ENCODE data around the gene IGFL2. TPM values are rescaled to one million over a fixed set of nuclear protein-coding genes. Genes with fewer than 3 reads are reported as not detected.

The IGFL2 gene
- total RNA-seq, 2 experiments from 2014 or later, result not detected

DNA sequence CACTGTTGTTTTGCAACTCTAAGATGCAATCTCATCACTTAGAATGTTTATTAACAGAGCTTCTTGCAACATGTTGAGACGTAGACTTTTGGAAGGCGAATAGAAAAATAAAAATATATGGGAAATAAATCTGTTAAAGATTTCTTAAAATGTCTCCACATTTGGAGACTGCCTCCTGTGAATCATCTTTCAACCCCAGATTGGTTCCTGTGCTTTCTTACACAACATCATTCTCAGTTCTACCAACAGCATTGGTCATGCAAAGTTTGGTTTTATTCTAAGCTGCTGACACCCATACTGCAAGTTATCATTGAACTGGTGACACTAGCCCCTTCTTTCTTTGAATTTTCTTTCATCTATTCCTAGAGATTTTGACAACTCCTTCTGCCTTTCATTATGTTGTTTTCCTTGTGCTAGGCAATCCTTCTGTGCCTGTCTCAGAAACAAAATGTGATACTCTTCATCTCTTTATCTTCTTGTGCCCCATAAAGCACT lies 21.9 kb upstream of the IGFL2 start:
- ATAC-seq, result no peak

GRCh38 chr19:46131485-46132143 lies 16.4 kb upstream of the IGFL2 start:
- peaks cover 5% of the 10 kb centered on the region for H3K4me1 Mint-ChIP-seq
- peaks cover 61% of the 10 kb centered on the region for H3K27me3 Mint-ChIP-seq
- H3K9me3 Mint-ChIP-seq (ENCODE audit: low read depth), result no peaks in the 10 kb centered on the region
- ATAC-seq (no peak), DNase-seq (no peak)
- H3K27ac Mint-ChIP-seq, result no peak overlapping the region
- H3K4me3 Mint-ChIP-seq, result no peak overlapping the region
- peaks cover 3% of the 10 kb centered on the region for H3K36me3 Mint-ChIP-seq
- CTCF ChIA-PET, result no interaction called here

More for the DNA sequence above, 21.9 kb upstream of the IGFL2 start:
- no peak overlapping the region for H3K27ac Mint-ChIP-seq
- no peaks in the 10 kb centered on the region for H3K36me3 Mint-ChIP-seq
- H3K4me3 Mint-ChIP-seq, result no peak overlapping the region
- H3K27me3 Mint-ChIP-seq, result peaks cover 72% of the 10 kb centered on the region
- DNase-seq, result no peak
- H3K9me3 Mint-ChIP-seq (ENCODE audit: low read depth), result no peaks in the 10 kb centered on the region
- CTCF ChIA-PET, result interaction anchor here (1.3 to 1.4 kb wide), 2 partner anchors 18 to 48 kb away, joined by 3 read pairs; no protein-coding TSS in a partner anchor
- H3K4me1 Mint-ChIP-seq, result no peaks in the 10 kb centered on the region

GRCh38 chr19:46132508-46133100 lies 15.4 kb upstream of the IGFL2 start:
- ATAC-seq, result no peak
- CTCF ChIA-PET, result no interaction called here

DNA sequence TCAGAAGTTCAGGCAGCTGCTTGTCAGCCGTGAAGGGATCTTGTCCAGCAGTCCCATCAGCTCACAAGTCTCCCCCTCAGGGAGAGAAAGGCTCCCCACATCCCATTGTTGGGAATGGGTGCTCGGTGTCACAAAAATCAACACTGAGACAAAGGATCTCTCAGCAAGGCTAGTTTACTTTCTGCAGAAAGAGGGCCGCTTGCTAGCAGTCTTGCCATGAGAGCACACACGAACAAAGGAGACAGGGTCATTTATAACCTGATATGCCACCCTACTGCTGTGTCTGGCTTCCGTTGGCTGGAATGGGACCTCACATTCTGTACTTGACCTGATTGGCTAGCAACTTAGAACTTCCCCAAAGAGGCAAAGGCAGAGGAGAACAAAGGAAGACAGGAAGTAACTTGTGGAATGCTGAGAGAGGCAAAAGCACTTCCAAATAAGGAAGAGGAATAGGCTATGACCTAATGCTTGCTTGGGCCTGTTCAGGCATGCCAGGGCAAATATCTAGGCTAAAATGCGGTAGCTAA lies 14.9 kb upstream of the IGFL2 start:
- DNase-seq (no peak), ATAC-seq (no peak)
- H3K36me3 Mint-ChIP-seq, result peaks cover 3% of the 10 kb centered on the region
- H3K27me3 Mint-ChIP-seq, result peaks cover 60% of the 10 kb centered on the region
- H3K9me3 Mint-ChIP-seq (ENCODE audit: low read depth), result no peaks in the 10 kb centered on the region
- H3K4me3 Mint-ChIP-seq, result no peak overlapping the region
- peaks cover 5% of the 10 kb centered on the region for H3K4me1 Mint-ChIP-seq
- no peak overlapping the region for H3K27ac Mint-ChIP-seq
- CTCF ChIA-PET, result no interaction called here

More at GRCh38 chr19:46132508-46133100, 15.4 kb upstream of the IGFL2 start:
- no peaks in the 10 kb centered on the region for H3K9me3 Mint-ChIP-seq (ENCODE audit: low read depth)
- peaks cover 59% of the 10 kb centered on the region for H3K27me3 Mint-ChIP-seq
- no peak for DNase-seq
- H3K27ac Mint-ChIP-seq, result no peak overlapping the region
- H3K36me3 Mint-ChIP-seq, result peaks cover 3% of the 10 kb centered on the region
- H3K4me3 Mint-ChIP-seq, result no peak overlapping the region
- peaks cover 5% of the 10 kb centered on the region for H3K4me1 Mint-ChIP-seq

- Mint-ChIP-seq H3K4me1 (peaks cover 5% of the 10 kb centered on the region), H3K27me3 (peaks cover 58% of the 10 kb centered on the region), H3K36me3 (peaks cover 3% of the 10 kb centered on the region), H3K4me3 (no peak overlapping the region), H3K27ac (no peak overlapping the region), H3K9me3 (ENCODE audit: low read depth) (no peaks in the 10 kb centered on the region)
- DNase-seq, result no peak
- ATAC-seq, result no peak
- CTCF ChIA-PET, result no interaction called here
Observed at GRCh38 chr19:46133777-46134241, 14.2 kb upstream of the IGFL2 start.

- peaks cover 3% of the 10 kb centered on the region for H3K36me3 Mint-ChIP-seq
- H3K27ac Mint-ChIP-seq, result no peak overlapping the region
- peaks cover 55% of the 10 kb centered on the region for H3K27me3 Mint-ChIP-seq
- no peaks in the 10 kb centered on the region for H3K9me3 Mint-ChIP-seq (ENCODE audit: low read depth)
- DNase-seq, result no peak
- ATAC-seq, result no peak
- no peak overlapping the region for H3K4me3 Mint-ChIP-seq
- H3K4me1 Mint-ChIP-seq, result peaks cover 5% of the 10 kb centered on the region
- CTCF ChIA-PET, result no interaction called here
Observed at GRCh38 chr19:46134527-46134926, 13.5 kb upstream of the IGFL2 start.

DNA sequence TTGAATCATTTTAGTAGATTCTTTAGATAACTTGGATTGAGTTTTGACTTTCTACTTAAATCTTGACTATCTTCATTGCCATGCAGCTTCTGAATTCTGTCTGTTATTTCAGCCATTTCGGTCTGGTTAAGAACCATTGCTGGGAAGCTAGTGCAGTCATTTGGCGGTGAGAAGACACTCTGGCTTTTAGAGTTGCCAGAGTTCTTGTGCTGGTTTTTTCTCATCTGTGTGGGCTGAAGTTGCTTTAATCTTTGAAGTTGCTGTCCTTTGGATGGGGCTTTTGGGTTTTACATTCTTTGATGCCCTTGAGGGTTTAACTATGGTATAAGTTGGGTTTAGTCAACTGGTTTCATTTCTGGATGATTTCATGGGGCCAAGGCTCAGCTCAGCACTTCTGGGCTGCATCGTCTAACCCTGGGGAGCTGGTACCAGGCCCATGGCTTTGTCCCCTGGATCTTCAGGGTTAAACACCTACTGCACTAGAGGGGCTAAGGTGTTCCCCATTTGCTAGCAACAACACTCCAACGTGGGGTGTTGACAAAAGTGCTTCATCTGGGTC lies 10.0 kb upstream of the IGFL2 start:
- ATAC-seq (no peak), DNase-seq (no peak)
- H3K27ac Mint-ChIP-seq, result no peak overlapping the region
- peaks cover 3% of the 10 kb centered on the region for H3K4me1 Mint-ChIP-seq
- CTCF ChIA-PET, result no interaction called here
- peaks cover 3% of the 10 kb centered on the region for H3K36me3 Mint-ChIP-seq
- no peaks in the 10 kb centered on the region for H3K9me3 Mint-ChIP-seq (ENCODE audit: low read depth)
- peaks cover 45% of the 10 kb centered on the region for H3K27me3 Mint-ChIP-seq
- H3K4me3 Mint-ChIP-seq, result no peak overlapping the region

DNA sequence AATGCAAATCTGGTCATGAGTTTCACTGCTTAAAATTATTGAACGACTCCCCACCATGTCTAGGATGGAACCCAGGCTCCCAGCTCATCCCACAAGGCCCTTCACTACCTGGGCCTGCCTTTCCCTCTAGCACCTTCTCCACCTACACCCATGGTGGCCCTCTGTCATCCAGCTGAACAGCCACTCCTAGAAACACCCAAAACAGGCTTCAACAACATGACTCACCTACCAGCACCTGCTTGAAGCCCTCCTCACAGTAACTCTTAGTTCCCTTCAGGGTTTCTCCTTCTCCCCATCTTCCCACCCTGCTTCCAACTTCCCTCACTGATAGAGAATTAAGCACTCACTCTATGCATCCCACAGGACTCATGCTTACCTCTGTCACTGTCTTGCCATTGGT lies 6.6 kb upstream of the IGFL2 start:
- H3K4me3 Mint-ChIP-seq, result no peak overlapping the region
- ATAC-seq (no peak), DNase-seq (no peak)
- H3K9me3 Mint-ChIP-seq (ENCODE audit: low read depth), result no peaks in the 10 kb centered on the region
- H3K27ac Mint-ChIP-seq, result no peak overlapping the region
- no peaks in the 10 kb centered on the region for H3K4me1 Mint-ChIP-seq
- peaks cover 54% of the 10 kb centered on the region for H3K27me3 Mint-ChIP-seq
- CTCF ChIA-PET, result no interaction called here
- no peaks in the 10 kb centered on the region for H3K36me3 Mint-ChIP-seq

GRCh38 chr19:46142294-46142693 lies 5.7 kb upstream of the IGFL2 start:
- no peaks in the 10 kb centered on the region for H3K4me1 Mint-ChIP-seq
- ATAC-seq (no peak), DNase-seq (no peak)
- H3K4me3 Mint-ChIP-seq, result no peak overlapping the region
- no peaks in the 10 kb centered on the region for H3K36me3 Mint-ChIP-seq
- peaks cover 54% of the 10 kb centered on the region for H3K27me3 Mint-ChIP-seq
- no peaks in the 10 kb centered on the region for H3K9me3 Mint-ChIP-seq (ENCODE audit: low read depth)
- CTCF ChIA-PET, result no interaction called here
- no peak overlapping the region for H3K27ac Mint-ChIP-seq

DNA sequence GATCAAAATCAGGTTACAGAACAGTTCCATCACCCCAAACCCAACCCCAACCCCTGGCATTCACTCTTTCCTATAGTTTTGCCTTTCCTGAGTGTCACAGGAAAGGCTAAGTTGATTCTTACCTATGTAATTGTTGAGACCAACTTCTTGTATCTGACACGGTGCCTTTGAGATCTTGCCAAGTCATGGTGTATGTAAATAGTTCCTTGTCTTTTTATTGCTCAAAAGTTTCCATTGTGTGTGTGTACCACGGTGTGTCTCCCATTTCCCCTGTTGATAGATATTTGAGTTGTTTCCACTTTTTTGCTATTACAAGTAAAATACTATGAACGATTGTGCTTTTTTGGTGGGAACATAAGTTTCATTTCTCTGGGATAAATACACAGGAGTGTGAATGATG lies 3.3 kb upstream of the IGFL2 start:
- Mint-ChIP-seq H3K4me1 (no peaks in the 10 kb centered on the region), H3K27ac (no peak overlapping the region), H3K27me3 (peaks cover 53% of the 10 kb centered on the region), H3K4me3 (no peak overlapping the region), H3K36me3 (no peaks in the 10 kb centered on the region), H3K9me3 (ENCODE audit: low read depth) (no peaks in the 10 kb centered on the region)
- DNase-seq, result no peak
- CTCF ChIA-PET, result interaction anchor here (0.6 kb wide), 1 partner anchor 222 kb away, joined by 4 read pairs; no protein-coding TSS in a partner anchor
- ATAC-seq, result no peak

DNA sequence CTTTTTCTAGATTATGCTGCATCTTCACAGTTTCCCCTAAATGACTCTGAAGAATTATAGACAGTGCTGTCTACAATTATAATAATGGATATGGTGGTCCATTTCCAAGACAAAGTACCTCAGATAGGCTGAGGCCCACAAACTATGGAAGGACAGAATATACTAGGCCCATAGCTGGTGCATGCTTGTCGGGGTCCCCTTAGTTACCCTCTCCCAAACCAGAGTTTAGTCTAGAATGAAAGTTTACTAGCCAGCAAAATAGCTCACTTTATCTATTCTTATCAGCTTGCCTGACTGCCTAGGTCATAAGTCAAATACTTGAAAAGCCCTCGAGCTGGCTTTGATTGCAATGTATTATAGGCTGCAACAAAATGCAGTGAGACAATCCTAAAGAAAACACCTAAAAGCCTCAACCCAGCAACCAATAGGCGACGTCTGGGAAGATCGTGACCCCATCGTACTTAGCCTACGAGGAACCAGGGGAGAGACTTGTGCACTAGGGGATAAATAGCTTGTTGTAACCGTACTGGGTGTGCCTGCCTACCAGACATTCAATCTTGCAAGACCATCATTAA lies 785 bp upstream of the IGFL2 start:
- H3K4me3 Mint-ChIP-seq, result no peak overlapping the region
- no peak overlapping the region for H3K27ac Mint-ChIP-seq
- peaks cover 57% of the 10 kb centered on the region for H3K27me3 Mint-ChIP-seq
- no peaks in the 10 kb centered on the region for H3K36me3 Mint-ChIP-seq
- CTCF ChIA-PET, result no interaction called here
- H3K9me3 Mint-ChIP-seq (ENCODE audit: low read depth), result no peaks in the 10 kb centered on the region
- DNase-seq (no peak), ATAC-seq (no peak)
- no peaks in the 10 kb centered on the region for H3K4me1 Mint-ChIP-seq

DNA sequence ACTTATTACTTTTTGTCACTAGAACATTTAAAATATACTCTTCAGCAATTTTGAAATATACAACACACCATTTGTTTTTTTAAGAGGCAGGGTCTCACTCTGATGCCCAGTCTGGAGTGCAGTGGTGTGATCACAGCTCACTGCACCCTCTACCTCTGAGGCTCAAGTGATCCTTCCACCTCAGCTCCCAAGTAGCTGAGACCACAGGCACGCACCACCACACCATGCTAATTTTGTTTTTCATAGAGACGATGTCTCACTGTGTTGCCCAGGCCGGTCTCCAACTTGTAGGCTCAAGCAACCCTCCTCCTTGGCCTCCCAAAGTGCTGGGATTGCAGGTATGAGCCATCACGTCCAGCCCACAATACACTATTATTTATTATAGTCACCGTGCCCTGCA lies 2.6 kb downstream of the IGFL2 start:
- Mint-ChIP-seq H3K4me1 (no peaks in the 10 kb centered on the region), H3K4me3 (no peak overlapping the region), H3K36me3 (no peaks in the 10 kb centered on the region), H3K9me3 (ENCODE audit: low read depth) (no peaks in the 10 kb centered on the region), H3K27ac (no peak overlapping the region), H3K27me3 (peaks cover 66% of the 10 kb centered on the region)
- CTCF ChIA-PET, result no interaction called here
- ATAC-seq (no peak), DNase-seq (no peak)

DNA sequence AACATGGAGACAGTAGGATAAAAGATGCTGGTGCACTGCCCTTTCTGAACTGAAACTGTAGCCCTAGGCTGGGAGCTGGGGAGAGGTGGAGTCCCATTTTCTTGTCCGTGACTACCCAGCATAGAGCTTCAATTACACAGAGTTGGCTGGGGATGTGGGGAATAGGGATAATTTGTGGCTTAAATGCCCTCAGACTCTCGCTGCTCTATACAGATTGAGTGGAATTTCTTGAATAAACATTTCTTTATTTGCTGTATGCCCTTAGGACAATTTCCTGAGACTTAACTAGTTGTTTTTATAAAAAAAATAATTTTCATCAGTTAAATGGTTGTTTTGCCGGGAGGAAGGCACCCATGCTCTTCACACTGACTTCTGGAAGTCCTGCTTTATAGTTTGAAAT lies 7.2 kb downstream of the IGFL2 start:
- Mint-ChIP-seq H3K4me3 (no peak overlapping the region), H3K9me3 (ENCODE audit: low read depth) (no peaks in the 10 kb centered on the region), H3K36me3 (no peaks in the 10 kb centered on the region), H3K27ac (no peak overlapping the region), H3K4me1 (no peaks in the 10 kb centered on the region), H3K27me3 (peaks cover 58% of the 10 kb centered on the region)
- CTCF ChIA-PET, result no interaction called here
- ATAC-seq (no peak), DNase-seq (no peak)

All from activated CD8-positive, alpha-beta memory T cell treated with anti-CD3 and anti-CD28 coated beads, Interleukin-2, amount 10 ng/mL, durations not matched to agents 7 days and 5 days (primary cell).